ENCODE results near the gene APOBEC3F. TPM values are rescaled to one million over a fixed set of nuclear protein-coding genes. Genes with fewer than 3 reads are reported as not detected.

APOBEC3F gene
- total RNA-seq, 3 donors from 2014 or later = 1.9 to 7.9 (median 5.9) TPM

- Histone ChIP-seq H3K27ac (no peak overlapping the region), H3K36me3 (no peaks in the 10 kb centered on the region), H3K4me3 (no peak overlapping the region), H3K9me3 (no peaks in the 10 kb centered on the region), H3K27me3 (no peaks in the 10 kb centered on the region), H3K4me1 (no peaks in the 10 kb centered on the region)
- DNase-seq (ENCODE audit: low spot score in 2 of 2) = no peak
- intact Hi-C loops (cut with DNase I; ENCODE audit: low total_unique reads) = loop anchor here (10.0 kb wide), 1 partner anchor 1945 kb away; no protein-coding TSS in a partner anchor
- no peak for TF ChIP-seq POLR2AphosphoS5 (IDR thresholded peaks at IDR 0.05)
- no peak for TF ChIP-seq POLR2A (IDR thresholded peaks at IDR 0.05)
- no peak for TF ChIP-seq CTCF (IDR thresholded peaks at IDR 0.05)
Observed at GRCh38 chr22:39080052-39080762, 39.5 kb downstream of the APOBEC3F start.

- H3K4me1 ChIP-seq = no peaks in the 10 kb centered on the region
- TF ChIP-seq POLR2AphosphoS5 (IDR thresholded peaks at IDR 0.05) (no peak), CTCF (IDR thresholded peaks at IDR 0.05) (no peak), POLR2A (IDR thresholded peaks at IDR 0.05) (no peak)
- intact Hi-C loops (cut with DNase I; ENCODE audit: low total_unique reads) = loop anchor here (10.0 kb wide), 1 partner anchor 1946 kb away; no protein-coding TSS in a partner anchor
- H3K4me3 ChIP-seq = no peak overlapping the region
- H3K9me3 ChIP-seq = no peaks in the 10 kb centered on the region
- H3K36me3 ChIP-seq = no peaks in the 10 kb centered on the region
- H3K27me3 ChIP-seq = no peaks in the 10 kb centered on the region
- H3K27ac ChIP-seq = no peak overlapping the region
- no peak for DNase-seq (ENCODE audit: low spot score in 2 of 2)
Observed at GRCh38 chr22:39081016-39081415, 40.4 kb downstream of the APOBEC3F start.

GRCh38 chr22:39081598-39081997 is 40.9 kb downstream of the APOBEC3F start:
- Histone ChIP-seq H3K27me3 (no peaks in the 10 kb centered on the region), H3K36me3 (no peaks in the 10 kb centered on the region), H3K4me1 (no peaks in the 10 kb centered on the region), H3K27ac (no peak overlapping the region), H3K9me3 (no peaks in the 10 kb centered on the region), H3K4me3 (no peak overlapping the region)
- no peak for DNase-seq (ENCODE audit: low spot score in 2 of 2)
- no peak for TF ChIP-seq CTCF (IDR thresholded peaks at IDR 0.05)
- TF ChIP-seq POLR2AphosphoS5 (IDR thresholded peaks at IDR 0.05) = no peak
- TF ChIP-seq POLR2A (IDR thresholded peaks at IDR 0.05) = no peak
- intact Hi-C loops (cut with DNase I; ENCODE audit: low total_unique reads) = loop anchor here (10.0 kb wide), 1 partner anchor 1947 kb away; no protein-coding TSS in a partner anchor

- no peak for TF ChIP-seq POLR2AphosphoS5 (IDR thresholded peaks at IDR 0.05)
- TF ChIP-seq CTCF (IDR thresholded peaks at IDR 0.05) = no peak
- TF ChIP-seq POLR2A (IDR thresholded peaks at IDR 0.05) = no peak
Observed at GRCh38 chr22:39083212-39084165, 42.8 kb downstream of the APOBEC3F start.

More at GRCh38 chr22:39083212-39084165, 42.8 kb downstream of the APOBEC3F start:
- Histone ChIP-seq H3K36me3 (no peaks in the 10 kb centered on the region), H3K4me1 (no peaks in the 10 kb centered on the region), H3K27ac (no peak overlapping the region), H3K27me3 (no peaks in the 10 kb centered on the region), H3K4me3 (no peak overlapping the region), H3K9me3 (no peaks in the 10 kb centered on the region)
- intact Hi-C loops (cut with DNase I; ENCODE audit: low total_unique reads) = loop anchor here (10.0 kb wide), 1 partner anchor 1949 kb away; no protein-coding TSS in a partner anchor
- DNase-seq (ENCODE audit: low spot score in 2 of 2) = no peak
